ENCODE measurements around the gene BRI3BP. TPM values are rescaled to one million over a fixed set of nuclear protein-coding genes. Genes with fewer than 3 reads are reported as not detected.

Gene BRI3BP
- polyA plus RNA-seq, 2 donors, result 3.2 to 5.3 TPM

GRCh38 chr12:124953689-124954405, 39.6 kb upstream of the BRI3BP start:
- Histone ChIP-seq H3K27ac (ENCODE audit: low read depth in 2 of 2, low read length in 1 of 2) (no peak overlapping the region), H3K9me3 (ENCODE audit: control insufficient read depth in 2 of 2, insufficient read depth in 1 of 2, low read depth in 1 of 2, low read length in 1 of 2) (no peaks in the 10 kb centered on the region), H3K4me1 (ENCODE audit: control insufficient read depth in 2 of 2, insufficient read depth in 2 of 2, low read length in 1 of 2) (no peaks in the 10 kb centered on the region), H3K36me3 (ENCODE audit: control insufficient read depth in 2 of 2, insufficient read depth in 2 of 2, low read length in 1 of 2) (peaks cover 31 to 56% of the 10 kb centered on the region in 2 donors), H3K4me3 (ENCODE audit: low read depth in 1 of 2, low read length in 2 of 2) (no peak overlapping the region), H3K27me3 (ENCODE audit: control insufficient read depth in 1 of 2, insufficient read depth in 2 of 2, low read length in 2 of 2) (no peaks in the 10 kb centered on the region)
- 93% methylated on average over 32 of the region's 32 CpGs for WGBS, 2 donors

- Histone ChIP-seq H3K4me3 (ENCODE audit: low read depth in 1 of 2, low read length in 2 of 2) (no peak overlapping the region), H3K27ac (ENCODE audit: low read depth in 2 of 2, low read length in 1 of 2) (no peak overlapping the region), H3K36me3 (ENCODE audit: control insufficient read depth in 2 of 2, insufficient read depth in 2 of 2, low read length in 1 of 2) (peaks cover 26 to 48% of the 10 kb centered on the region in 2 donors), H3K27me3 (ENCODE audit: control insufficient read depth in 1 of 2, insufficient read depth in 2 of 2, low read length in 2 of 2) (no peaks in the 10 kb centered on the region), H3K9me3 (ENCODE audit: control insufficient read depth in 2 of 2, insufficient read depth in 1 of 2, low read depth in 1 of 2, low read length in 1 of 2) (no peaks in the 10 kb centered on the region), H3K4me1 (ENCODE audit: control insufficient read depth in 2 of 2, insufficient read depth in 2 of 2, low read length in 1 of 2) (no peaks in the 10 kb centered on the region)
- WGBS, 2 donors, result 91 to 97% methylated on average over 4 of the region's 4 CpGs
These were observed 38.7 kb upstream of the BRI3BP start for GRCh38 chr12:124954771-124955170.

- no peak overlapping the region for H3K4me3 ChIP-seq (ENCODE audit: low read depth in 1 of 2, low read length in 2 of 2)
- H3K27me3 ChIP-seq (ENCODE audit: control insufficient read depth in 1 of 2, insufficient read depth in 2 of 2, low read length in 2 of 2), result no peaks in the 10 kb centered on the region
- WGBS, 2 donors, result 92 to 95% methylated on average over 16 of the region's 16 CpGs
- no peaks in the 10 kb centered on the region for H3K4me1 ChIP-seq (ENCODE audit: control insufficient read depth in 2 of 2, insufficient read depth in 2 of 2, low read length in 1 of 2)
- H3K36me3 ChIP-seq (ENCODE audit: control insufficient read depth in 2 of 2, insufficient read depth in 2 of 2, low read length in 1 of 2), result peaks cover 26 to 45% of the 10 kb centered on the region in 2 donors
- H3K9me3 ChIP-seq (ENCODE audit: control insufficient read depth in 2 of 2, insufficient read depth in 1 of 2, low read depth in 1 of 2, low read length in 1 of 2), result no peaks in the 10 kb centered on the region
- H3K27ac ChIP-seq (ENCODE audit: low read depth in 2 of 2, low read length in 1 of 2), result no peak overlapping the region
These were observed 36.9 kb upstream of the BRI3BP start for GRCh38 chr12:124956571-124956970.

- no peak overlapping the region for H3K4me3 ChIP-seq (ENCODE audit: low read depth in 1 of 2, low read length in 2 of 2)
- H3K9me3 ChIP-seq (ENCODE audit: control insufficient read depth in 2 of 2, insufficient read depth in 1 of 2, low read depth in 1 of 2, low read length in 1 of 2), result no peaks in the 10 kb centered on the region
- H3K27ac ChIP-seq (ENCODE audit: low read depth in 2 of 2, low read length in 1 of 2), result no peak overlapping the region
- no peaks in the 10 kb centered on the region for H3K4me1 ChIP-seq (ENCODE audit: control insufficient read depth in 2 of 2, insufficient read depth in 2 of 2, low read length in 1 of 2)
- no peaks in the 10 kb centered on the region for H3K27me3 ChIP-seq (ENCODE audit: control insufficient read depth in 1 of 2, insufficient read depth in 2 of 2, low read length in 2 of 2)
- 91 to 92% methylated on average over 28 to 29 of the region's 29 CpGs for WGBS, 2 donors
- peaks cover 15 to 49% of the 10 kb centered on the region in 2 donors for H3K36me3 ChIP-seq (ENCODE audit: control insufficient read depth in 2 of 2, insufficient read depth in 2 of 2, low read length in 1 of 2)
These were observed 32.4 kb upstream of the BRI3BP start for GRCh38 chr12:124961055-124961454.

GRCh38 chr12:124963211-124963610, 30.2 kb upstream of the BRI3BP start:
- Histone ChIP-seq H3K4me1 (ENCODE audit: control insufficient read depth in 2 of 2, insufficient read depth in 2 of 2, low read length in 1 of 2) (no peaks in the 10 kb centered on the region), H3K36me3 (ENCODE audit: control insufficient read depth in 2 of 2, insufficient read depth in 2 of 2, low read length in 1 of 2) (peaks cover 8 to 51% of the 10 kb centered on the region in 2 donors), H3K27me3 (ENCODE audit: control insufficient read depth in 1 of 2, insufficient read depth in 2 of 2, low read length in 2 of 2) (no peaks in the 10 kb centered on the region), H3K9me3 (ENCODE audit: control insufficient read depth in 2 of 2, insufficient read depth in 1 of 2, low read depth in 1 of 2, low read length in 1 of 2) (no peaks in the 10 kb centered on the region), H3K27ac (ENCODE audit: low read depth in 2 of 2, low read length in 1 of 2) (no peak overlapping the region), H3K4me3 (ENCODE audit: low read depth in 1 of 2, low read length in 2 of 2) (no peak overlapping the region)
- WGBS, 2 donors, result 92 to 94% methylated on average over 8 of the region's 8 CpGs

- Histone ChIP-seq H3K9me3 (ENCODE audit: control insufficient read depth in 2 of 2, insufficient read depth in 1 of 2, low read depth in 1 of 2, low read length in 1 of 2) (no peaks in the 10 kb centered on the region), H3K36me3 (ENCODE audit: control insufficient read depth in 2 of 2, insufficient read depth in 2 of 2, low read length in 1 of 2) (peaks cover 16 to 59% of the 10 kb centered on the region in 2 donors), H3K27me3 (ENCODE audit: control insufficient read depth in 1 of 2, insufficient read depth in 2 of 2, low read length in 2 of 2) (no peaks in the 10 kb centered on the region), H3K4me1 (ENCODE audit: control insufficient read depth in 2 of 2, insufficient read depth in 2 of 2, low read length in 1 of 2) (no peaks in the 10 kb centered on the region), H3K4me3 (ENCODE audit: low read depth in 1 of 2, low read length in 2 of 2) (no peak overlapping the region), H3K27ac (ENCODE audit: low read depth in 2 of 2, low read length in 1 of 2) (no peak overlapping the region)
- 94 to 96% methylated on average over 21 to 22 of the region's 22 CpGs for WGBS, 2 donors
These were observed 29.2 kb upstream of the BRI3BP start for GRCh38 chr12:124964251-124964650.

GRCh38 chr12:124964836-124965462, 28.5 kb upstream of the BRI3BP start:
- peaks cover 16 to 59% of the 10 kb centered on the region in 2 donors for H3K36me3 ChIP-seq (ENCODE audit: control insufficient read depth in 2 of 2, insufficient read depth in 2 of 2, low read length in 1 of 2)
- 84 to 88% methylated on average over 15 of the region's 15 CpGs for WGBS, 2 donors
- H3K27me3 ChIP-seq (ENCODE audit: control insufficient read depth in 1 of 2, insufficient read depth in 2 of 2, low read length in 2 of 2), result no peaks in the 10 kb centered on the region
- H3K27ac ChIP-seq (ENCODE audit: low read depth in 2 of 2, low read length in 1 of 2), result no peak overlapping the region
- no peak overlapping the region for H3K4me3 ChIP-seq (ENCODE audit: low read depth in 1 of 2, low read length in 2 of 2)
- no peaks in the 10 kb centered on the region for H3K9me3 ChIP-seq (ENCODE audit: control insufficient read depth in 2 of 2, insufficient read depth in 1 of 2, low read depth in 1 of 2, low read length in 1 of 2)
- no peaks in the 10 kb centered on the region for H3K4me1 ChIP-seq (ENCODE audit: control insufficient read depth in 2 of 2, insufficient read depth in 2 of 2, low read length in 1 of 2)

- Histone ChIP-seq H3K27me3 (ENCODE audit: control insufficient read depth in 1 of 2, insufficient read depth in 2 of 2, low read length in 2 of 2) (no peaks in the 10 kb centered on the region), H3K4me3 (ENCODE audit: low read depth in 1 of 2, low read length in 2 of 2) (no peak overlapping the region), H3K9me3 (ENCODE audit: control insufficient read depth in 2 of 2, insufficient read depth in 1 of 2, low read depth in 1 of 2, low read length in 1 of 2) (no peaks in the 10 kb centered on the region), H3K27ac (ENCODE audit: low read depth in 2 of 2, low read length in 1 of 2) (no peak overlapping the region), H3K36me3 (ENCODE audit: control insufficient read depth in 2 of 2, insufficient read depth in 2 of 2, low read length in 1 of 2) (peaks cover 14 to 72% of the 10 kb centered on the region in 2 donors), H3K4me1 (ENCODE audit: control insufficient read depth in 2 of 2, insufficient read depth in 2 of 2, low read length in 1 of 2) (no peaks in the 10 kb centered on the region)
- 91 to 92% methylated on average over 22 of the region's 22 CpGs for WGBS, 2 donors
These were observed 26.3 kb upstream of the BRI3BP start for GRCh38 chr12:124967016-124967739.

GRCh38 chr12:124968656-124969055, 24.8 kb upstream of the BRI3BP start:
- H3K4me3 ChIP-seq (ENCODE audit: low read depth in 1 of 2, low read length in 2 of 2), result no peak overlapping the region
- H3K4me1 ChIP-seq (ENCODE audit: control insufficient read depth in 2 of 2, insufficient read depth in 2 of 2, low read length in 1 of 2), result no peaks in the 10 kb centered on the region
- no peak overlapping the region for H3K27ac ChIP-seq (ENCODE audit: low read depth in 2 of 2, low read length in 1 of 2)
- H3K36me3 ChIP-seq (ENCODE audit: control insufficient read depth in 2 of 2, insufficient read depth in 2 of 2, low read length in 1 of 2), result peaks cover 17 to 72% of the 10 kb centered on the region in 2 donors
- 85 to 90% methylated on average over 17 of the region's 17 CpGs for WGBS, 2 donors
- H3K27me3 ChIP-seq (ENCODE audit: control insufficient read depth in 1 of 2, insufficient read depth in 2 of 2, low read length in 2 of 2), result no peaks in the 10 kb centered on the region
- no peaks in the 10 kb centered on the region for H3K9me3 ChIP-seq (ENCODE audit: control insufficient read depth in 2 of 2, insufficient read depth in 1 of 2, low read depth in 1 of 2, low read length in 1 of 2)
